Psoas muscle (tissue), 8 donors: ENCODE results near the gene DHODH. TPM values are rescaled to one million over a fixed set of nuclear protein-coding genes. Genes with fewer than 3 reads are reported as not detected.
"Not testable (repeated sequence)": the region's sequence is repeated elsewhere in the genome, so short reads cannot be mapped to it uniquely, and the experiment has no call there.

Source experiments
- ATAC-seq, 4 donors: fragments of 200-7000 bp; cut with Tn5 transposase; one replicate each; pipeline ENCODE4 v1.9.1; 2020; ENCODE audit warnings: moderate library complexity in 3 of 4, mild to moderate bottlenecking in 2 of 4
- DNase-seq, 2 donors: peaks; one replicate each; pipeline ENCODE4 v3.0.0-alpha.2; 2020
- H3K27ac ChIP-seq: fragments of 200-600 bp; one replicate; pipeline ENCODE4 v1.8.0; 2022
- H3K27me3 ChIP-seq, 3 donors: fragments of 200-600 bp in 1 of 3; one replicate each; pipeline versions ENCODE4 v1.6.1 to v1.8.0; 2013 to 2022; ENCODE audit warnings: low read length in 2 of 3, mild to moderate bottlenecking in 2 of 3, moderate library complexity in 1 of 3; ENCODE audit not compliant: insufficient read depth in 3 of 3
- H3K36me3 ChIP-seq, 2 donors: fragments of 200-600 bp in 1 of 2; one replicate each; pipeline versions ENCODE4 v1.6.1 to v1.8.0; 2013 to 2022; ENCODE audit warnings: low read depth in 1 of 2, mild to moderate bottlenecking in 1 of 2, moderate library complexity in 1 of 2; ENCODE audit not compliant: insufficient read depth in 1 of 2
- H3K4me1 ChIP-seq: fragments of 200-600 bp; one replicate; pipeline ENCODE4 v1.8.0; 2022
- H3K4me3 ChIP-seq: fragments of 200-600 bp; one replicate; pipeline ENCODE4 v1.8.0; 2022; ENCODE audit warnings: mild to moderate bottlenecking
- H3K9me3 ChIP-seq: fragments of 200-600 bp; one replicate; pipeline ENCODE4 v1.8.0; 2022
- WGBS, 3 donors: extraction: QIAGEN DNeasy Blood & Tissue Kit; methylation state at CpG; one replicate each; pipeline versions ENCODE4 v1.1.6 to v1.1.7; 2013; 5-methylcytosine and 5-hydroxymethylcytosine counted together
- intact Hi-C, 2 donors: fragments of 100-400 bp; cut with DNase I; formaldehyde crosslinking; loops; one replicate each; pipeline versions ENCODE4 v1.11.0 to v1.14.2; 2022
- polyA plus RNA-seq, 3 donors: library from polyadenylated mRNA; stranded (reverse); fragments of 200-250 nt; gene quantifications; one replicate each; pipeline ENCODE4 v1.2.3, GENCODE V29; 2013
- total RNA-seq, 4 donors: library from RNA; stranded (reverse); fragmentation: NEBNext Ultra II Directional in 2 of 4; extraction: Animal tissue kit (Norgen Biotek cat#: 25700) in 2 of 4; gene quantifications; one replicate each; pipeline versions ENCODE4 v1.2.1 to v1.2.4, GENCODE V29; 2021 to 2023
- TF ChIP-seq, protein P1 (sequence below): fragments of 200-600 bp; IDR thresholded peaks from one replicate; pipeline ENCODE4 v1.8.0; 2022; ENCODE audit warnings: antibody characterized with exemption
- donor health status: healthy with polysubstance abuse.
- donor health status: DM: no; HTN: no; CAD: no; lungs with moderate emphysema.
- donor health status: Bipolar disorder and iron deficiency.
- donor health status: healthy.
- donor health status: DM: yes; HTN: yes; CAD: no.
- donor health status: DM: no; HTN: no; CAD: no.
- donor health status: DM: no; HTN: no; CAD: no.
- donor health status: DM: yes; HTN: yes; CAD: no.

Gene DHODH
- total and polyA plus RNA-seq, 7 donors, result 7.3 to 13.4 (median 9.4) TPM

DNA sequence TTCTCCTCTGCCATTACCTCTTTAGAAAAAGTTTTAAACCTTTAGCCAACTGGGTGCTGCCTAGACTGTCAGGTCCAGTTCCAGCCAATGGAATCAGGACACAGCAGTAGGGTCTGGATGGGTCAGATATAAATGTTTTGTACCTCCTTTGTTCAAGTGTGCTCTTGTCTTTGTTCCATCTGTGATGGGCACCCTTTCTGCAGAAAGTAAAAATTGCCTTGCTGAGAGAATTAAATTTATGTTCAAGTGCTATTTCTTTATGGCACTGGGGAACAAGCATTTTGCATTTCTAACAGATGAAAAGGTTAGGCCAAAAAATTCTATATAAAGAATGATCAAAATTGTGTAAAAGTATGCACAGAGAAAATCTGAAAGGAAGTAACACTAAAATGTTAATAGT lies 40.6 kb downstream of the DHODH start:
- TF ChIP-seq, protein P1, sequence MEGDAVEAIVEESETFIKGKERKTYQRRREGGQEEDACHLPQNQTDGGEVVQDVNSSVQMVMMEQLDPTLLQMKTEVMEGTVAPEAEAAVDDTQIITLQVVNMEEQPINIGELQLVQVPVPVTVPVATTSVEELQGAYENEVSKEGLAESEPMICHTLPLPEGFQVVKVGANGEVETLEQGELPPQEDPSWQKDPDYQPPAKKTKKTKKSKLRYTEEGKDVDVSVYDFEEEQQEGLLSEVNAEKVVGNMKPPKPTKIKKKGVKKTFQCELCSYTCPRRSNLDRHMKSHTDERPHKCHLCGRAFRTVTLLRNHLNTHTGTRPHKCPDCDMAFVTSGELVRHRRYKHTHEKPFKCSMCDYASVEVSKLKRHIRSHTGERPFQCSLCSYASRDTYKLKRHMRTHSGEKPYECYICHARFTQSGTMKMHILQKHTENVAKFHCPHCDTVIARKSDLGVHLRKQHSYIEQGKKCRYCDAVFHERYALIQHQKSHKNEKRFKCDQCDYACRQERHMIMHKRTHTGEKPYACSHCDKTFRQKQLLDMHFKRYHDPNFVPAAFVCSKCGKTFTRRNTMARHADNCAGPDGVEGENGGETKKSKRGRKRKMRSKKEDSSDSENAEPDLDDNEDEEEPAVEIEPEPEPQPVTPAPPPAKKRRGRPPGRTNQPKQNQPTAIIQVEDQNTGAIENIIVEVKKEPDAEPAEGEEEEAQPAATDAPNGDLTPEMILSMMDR, result no peak
- intact Hi-C loops, result no loop called here

DNA sequence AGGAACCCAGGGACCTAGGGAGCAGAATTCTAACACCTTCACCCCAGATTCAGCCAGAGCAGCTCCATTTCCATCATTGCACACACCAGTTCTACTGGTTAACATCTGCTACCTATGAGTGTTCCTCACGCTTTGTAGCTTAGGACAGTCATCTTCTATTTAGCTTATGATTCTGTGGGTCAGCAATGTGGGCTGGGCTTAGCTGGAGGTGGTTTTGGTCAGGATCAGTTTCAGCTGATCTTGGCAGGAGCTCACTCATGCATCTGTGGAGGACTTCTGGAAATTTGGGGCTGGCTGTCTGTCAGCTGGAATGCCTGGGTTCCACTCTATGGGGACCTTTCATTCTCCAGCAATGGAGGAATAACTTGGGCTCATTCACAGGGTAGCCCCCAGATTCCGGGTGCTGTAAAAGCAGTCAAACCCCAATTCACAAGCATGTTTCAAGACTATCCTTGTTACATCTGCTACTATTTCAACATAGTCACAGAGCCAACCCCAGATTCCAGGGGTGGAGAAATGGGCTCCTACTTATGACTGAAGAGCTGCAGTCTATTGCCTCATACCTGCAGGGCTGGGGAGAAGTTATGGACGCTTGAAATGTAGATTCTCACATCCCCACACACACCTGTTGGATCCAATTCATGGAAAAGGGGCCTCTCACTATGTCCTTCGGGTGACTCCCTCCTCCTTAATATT lies 42.4 kb downstream of the DHODH start:
- intact Hi-C loops, result no loop called here
- WGBS, 3 donors, result 42 to 50% (median 44%) methylated on average over 4 of the region's 4 CpGs
- Histone ChIP-seq H3K9me3 (no peaks in the 10 kb centered on the region), H3K36me3 (no peaks in the 10 kb centered on the region), H3K4me3 (no peak overlapping the region), H3K27me3 (no peaks in the 10 kb centered on the region), H3K27ac (peak overlapping the region; percentile 83), H3K4me1 (peaks cover 27% of the 10 kb centered on the region)
- ATAC-seq (peak; percentile 97 to 99 (median 97)), DNase-seq (peak; percentile 37 to 75)
- TF ChIP-seq, protein P1, result no peak

More for the DNA sequence above, 40.6 kb downstream of the DHODH start:
- no peak overlapping the region for H3K27ac ChIP-seq
- H3K36me3 ChIP-seq, result no peaks in the 10 kb centered on the region
- peaks cover 27% of the 10 kb centered on the region for H3K4me1 ChIP-seq
- DNase-seq, result no peak
- ATAC-seq, result no peak
- H3K9me3 ChIP-seq, result no peaks in the 10 kb centered on the region
- no peak overlapping the region for H3K4me3 ChIP-seq
- H3K27me3 ChIP-seq, result no peaks in the 10 kb centered on the region

DNA sequence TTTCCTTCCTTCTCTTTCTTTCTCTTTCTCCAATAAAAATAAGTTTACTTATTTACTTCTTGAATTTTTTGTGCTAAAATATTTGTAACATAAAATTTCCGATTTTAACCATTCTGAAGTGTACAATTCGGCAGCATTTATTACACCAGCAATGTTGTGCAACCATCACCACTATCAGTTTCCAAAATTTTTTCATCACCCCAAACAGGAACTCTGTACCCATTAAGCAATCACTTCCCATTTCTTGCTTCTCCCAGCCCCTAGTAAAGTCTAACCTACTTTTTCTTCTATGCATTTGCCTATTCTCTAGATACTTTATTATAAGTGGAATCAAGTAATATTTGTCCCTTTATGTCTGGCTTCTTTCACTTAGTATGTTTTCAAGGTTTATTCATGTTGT lies 43.3 kb downstream of the DHODH start:
- DNase-seq (no peak), ATAC-seq (peak in 1 of 4 donors; percentile 37)
- Histone ChIP-seq H3K4me1 (peaks cover 27% of the 10 kb centered on the region), H3K27ac (peak overlapping the region; percentile 83), H3K36me3 (no peaks in the 10 kb centered on the region), H3K27me3 (no peaks in the 10 kb centered on the region), H3K9me3 (no peaks in the 10 kb centered on the region), H3K4me3 (no peak overlapping the region)
- TF ChIP-seq, protein P1, result no peak
- intact Hi-C loops, result no loop called here
- WGBS, 3 donors, result 58 to 83% (median 60%) methylated on average over 2 of the region's 2 CpGs

DNA sequence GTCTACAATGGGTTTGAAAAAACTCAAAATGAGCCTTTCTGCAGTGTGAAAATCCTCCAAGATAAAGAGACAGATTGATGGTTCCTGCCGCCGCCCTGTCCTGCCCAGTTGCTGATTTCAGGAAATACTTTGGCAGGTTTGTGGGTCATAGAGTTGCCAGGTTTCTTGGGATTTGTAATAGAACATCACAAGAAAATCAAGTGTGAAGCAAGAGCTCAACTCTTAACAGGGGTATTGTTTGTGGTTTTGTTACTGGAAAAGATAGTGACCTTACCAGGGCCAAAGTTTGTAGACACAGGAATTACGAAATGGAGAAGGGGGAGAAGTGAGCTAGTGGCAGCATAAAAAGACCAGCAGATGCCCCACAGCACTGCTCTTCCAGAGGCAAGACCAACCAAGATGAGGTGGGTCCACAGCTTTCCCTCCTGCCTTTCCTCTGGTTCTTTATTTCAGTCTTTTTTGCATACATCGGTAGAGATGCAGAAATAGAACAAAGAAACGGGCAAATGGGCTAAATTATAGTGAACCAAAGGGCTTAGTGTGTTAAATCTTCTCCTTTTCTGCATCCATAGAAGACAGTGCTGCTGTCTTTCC lies 45.8 kb downstream of the DHODH start, which contains the start of gene HP:
Gene HP, plus strand, starts transcription at position 252 of the 594 bp plus-strand sequence. Its CDS starts 148 bp downstream, at position 400.
- H3K4me1 ChIP-seq, result peaks cover 27% of the 10 kb centered on the region
- H3K27ac ChIP-seq, intact Hi-C loops, DNase-seq, ATAC-seq, H3K4me3 ChIP-seq, H3K36me3 ChIP-seq, H3K9me3 ChIP-seq, H3K27me3 ChIP-seq: not testable (repeated sequence)
- 71 to 83% (median 82%) methylated on average over 5 of the region's 5 CpGs for WGBS, 3 donors

DNA sequence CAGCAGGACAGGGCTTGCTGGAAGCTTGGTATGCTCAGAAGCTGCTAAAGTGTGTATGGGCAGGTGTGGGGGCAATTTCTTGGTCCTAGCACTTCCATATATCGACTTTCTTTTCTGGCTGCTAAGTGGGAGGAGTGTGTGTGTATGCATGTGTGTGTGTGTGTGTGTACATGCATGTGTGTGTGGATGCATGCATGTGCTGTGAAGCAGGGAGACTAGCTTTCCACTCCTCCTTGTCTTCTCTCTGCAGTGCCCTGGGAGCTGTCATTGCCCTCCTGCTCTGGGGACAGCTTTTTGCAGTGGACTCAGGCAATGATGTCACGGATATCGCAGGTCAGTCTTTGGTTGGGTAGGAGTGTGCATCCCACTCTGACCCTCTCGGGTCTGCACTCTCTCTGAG lies 47.4 kb downstream of the DHODH start:
- Histone ChIP-seq H3K9me3 (no peaks in the 10 kb centered on the region), H3K27ac (no peak overlapping the region), H3K36me3 (no peaks in the 10 kb centered on the region), H3K4me1 (peaks cover 14% of the 10 kb centered on the region), H3K4me3 (no peak overlapping the region), H3K27me3 (no peaks in the 10 kb centered on the region)
- WGBS, 3 donors, result 83 to 87% (median 85%) methylated on average over 4 of the region's 4 CpGs
- intact Hi-C loops, result no loop called here
- TF ChIP-seq, protein P1, result no peak
- no peak for DNase-seq
- ATAC-seq, result no peak

DNA sequence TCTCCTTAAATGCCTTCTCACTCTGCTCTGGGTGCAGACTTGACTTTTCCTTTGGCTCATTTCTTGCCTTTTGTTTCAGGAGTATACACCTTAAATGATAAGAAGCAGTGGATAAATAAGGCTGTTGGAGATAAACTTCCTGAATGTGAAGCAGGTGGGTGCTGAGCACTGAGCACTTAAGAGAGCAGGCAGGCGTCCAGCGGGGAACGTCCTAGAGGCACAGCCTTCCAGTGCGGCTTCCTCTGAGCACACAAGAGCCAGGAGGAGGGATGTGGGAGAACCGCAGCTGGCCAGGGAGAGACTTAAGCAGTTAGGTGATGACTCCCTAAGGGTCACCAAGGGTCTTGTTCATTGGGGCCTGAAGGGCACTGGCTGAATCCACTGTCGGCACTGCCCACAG lies 48.8 kb downstream of the DHODH start:
- DNase-seq, H3K4me3 ChIP-seq, H3K27ac ChIP-seq, intact Hi-C loops, H3K27me3 ChIP-seq, H3K36me3 ChIP-seq, H3K4me1 ChIP-seq, ATAC-seq, H3K9me3 ChIP-seq: not testable (repeated sequence)
- WGBS, 3 donors, result 56 to 85% methylated on average over 1 to 2 of the region's 6 CpGs; no CpG with 5 or more reads in 1 of the 3 donors

DNA sequence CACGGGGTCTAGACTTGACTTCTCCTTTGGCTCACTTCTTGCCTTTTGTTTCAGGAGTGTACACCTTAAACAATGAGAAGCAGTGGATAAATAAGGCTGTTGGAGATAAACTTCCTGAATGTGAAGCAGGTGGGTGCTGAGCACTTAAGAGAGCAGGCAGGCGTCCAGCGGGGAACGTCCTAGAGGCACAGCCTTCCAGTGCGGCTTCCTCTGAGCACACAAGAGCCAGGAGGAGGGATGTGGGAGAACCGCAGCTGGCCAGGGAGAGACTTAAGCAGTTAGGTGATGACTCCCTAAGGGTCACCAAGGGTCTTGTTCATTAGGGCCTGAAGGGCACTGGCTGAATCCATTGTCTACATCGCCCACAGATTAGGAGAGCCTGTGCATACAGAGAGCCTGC lies 50.5 kb downstream of the DHODH start:
- H3K4me1 ChIP-seq, H3K36me3 ChIP-seq, intact Hi-C loops, H3K4me3 ChIP-seq, ATAC-seq, H3K27me3 ChIP-seq, H3K9me3 ChIP-seq, DNase-seq, H3K27ac ChIP-seq: not testable (repeated sequence)
- WGBS, 3 donors, result 70 to 81% (median 78%) methylated on average over 5 to 7 of the region's 7 CpGs
